ENCODE measurements around the gene ZC3H10. TPM values are rescaled to one million over a fixed set of nuclear protein-coding genes. Genes with fewer than 3 reads are reported as not detected.

ZC3H10 gene
- total and polyA plus RNA-seq, 2 of the 13 experiments (the other 11 are each of a cell fraction or from before 2014, with no cell fraction given): 0.70 to 2.3 TPM

- TF ChIP-seq ZSCAN12 (CRISPR knock-in tag; IDR thresholded peaks at IDR 0.05) (0 out of 2 replicates have a peak, but pooled peaks have one; percentile 42), ZBTB43 (CRISPR knock-in tag; conservative IDR thresholded peaks at IDR 0.05) (peak; percentile 59; the same call in 1 of the 2 replicates), ZNF331 (CRISPR knock-in tag; IDR thresholded peaks at IDR 0.05) (no peak), GRHL1 (CRISPR knock-in tag; conservative IDR thresholded peaks at IDR 0.05) (no peak), ZSCAN30 (CRISPR knock-in tag; IDR thresholded peaks at IDR 0.05) (no peak), POLR2AphosphoS5 (IDR thresholded peaks at IDR 0.05; ENCODE audit: low read depth, low read length) (peak; percentile 58; the same call in 1 of the 2 replicates), RAD21 (CRISPR knock-in tag; IDR thresholded peaks at IDR 0.05) (0 out of 2 replicates have a peak, but pooled peaks have one; percentile 29), FOXJ3 (CRISPR knock-in tag; IDR thresholded peaks at IDR 0.05; ENCODE audit: borderline replicate concordance) (0 out of 2 replicates have a peak, but pooled peaks have one; percentile 2), ZNF263 (CRISPR knock-in tag; IDR thresholded peaks at IDR 0.05) (0 out of 2 replicates have a peak, but pooled peaks have one; percentile 30), PLRG1 (conservative IDR thresholded peaks at IDR 0.05) (no peak), ZNF780A (CRISPR knock-in tag; IDR thresholded peaks at IDR 0.05) (no peak), MXD3 (CRISPR knock-in tag; IDR thresholded peaks at IDR 0.05) (no peak), ZBTB33 (CRISPR knock-in tag; IDR thresholded peaks at IDR 0.05) (no peak), FOXA1 (IDR thresholded peaks at IDR 0.05) (no peak), FOXA1 (CRISPR knock-in tag; IDR thresholded peaks at IDR 0.05) (peak; percentile 65), SMC3 (IDR thresholded peaks at IDR 0.05; ENCODE audit: low read length) (0 out of 2 replicates have a peak, but pooled peaks have one; percentile 4), ZEB1 (IDR thresholded peaks at IDR 0.05; ENCODE audit: insufficient replicate concordance, low read depth) (peak; percentile 43), TBX2 (CRISPR knock-in tag; IDR thresholded peaks at IDR 0.05; ENCODE audit: borderline replicate concordance) (0 out of 2 replicates have a peak, but pooled peaks have one; percentile 1), ZMAT3 (CRISPR knock-in tag; conservative IDR thresholded peaks at IDR 0.05) (no peak), TEAD2 (CRISPR knock-in tag; IDR thresholded peaks at IDR 0.05) (no peak), XRCC5 (optimal IDR thresholded peaks at IDR 0.05; ENCODE audit: low read length) (peak; percentile 83), NFIB (CRISPR knock-in tag; IDR thresholded peaks at IDR 0.05; ENCODE audit: borderline replicate concordance) (no peak), ZNF605 (CRISPR knock-in tag; IDR thresholded peaks at IDR 0.05) (no peak), HNRNPUL1 (IDR thresholded peaks at IDR 0.05; ENCODE audit: low read depth, low read length) (no peak), ZFP37 (CRISPR knock-in tag; IDR thresholded peaks at IDR 0.05; ENCODE audit: borderline replicate concordance) (0 out of 2 replicates have a peak, but pooled peaks have one; percentile 40), ZFP82 (CRISPR knock-in tag; IDR thresholded peaks at IDR 0.05; ENCODE audit: borderline replicate concordance) (no peak), ZNF317 (CRISPR knock-in tag; IDR thresholded peaks at IDR 0.05) (0 out of 2 replicates have a peak, but pooled peaks have one; percentile 6), ZNF781 (CRISPR knock-in tag; IDR thresholded peaks at IDR 0.05; ENCODE audit: borderline replicate concordance, not compliant biosample characterization) (no peak)
Observed at GRCh38 chr12:56151672-56152131, 33.6 kb downstream of the ZC3H10 start (continued).

Data from HepG2 (cell line).